HepG2 (cell line): Measurements from ENCODE around the gene POFUT1. TPM values are rescaled to one million over a fixed set of nuclear protein-coding genes. Genes with fewer than 3 reads are reported as not detected.
A peak's percentile ranks its signal among the peaks of the same experiment; 100 is the strongest.

Experiments
- ARHGAP35 ChIP-seq: sonication (generic); formaldehyde crosslinking; IDR thresholded peaks from 2 replicates; pipeline ENCODE4 v1.9.0; 2022; ENCODE audit warnings: mild to moderate bottlenecking, inconsistent platforms, moderate library complexity, missing genetic modification reagents, borderline replicate concordance
- ATRX ChIP-seq: sonication (generic); formaldehyde crosslinking; IDR thresholded peaks from 2 replicates; pipeline ENCODE4 v1.4.0; 2020; ENCODE audit warnings: missing genetic modification reagents, borderline replicate concordance
- BHLHE40 ChIP-seq: IDR thresholded peaks from 2 replicates; pipeline ENCODE4 v1.6.1; 2011; ENCODE audit warnings: low read length, improper control_type of control experiment
- DZIP1 ChIP-seq: sonication (generic); formaldehyde crosslinking; IDR thresholded peaks from 2 replicates; pipeline ENCODE4 v1.5.0; 2020; ENCODE audit warnings: mild to moderate bottlenecking, missing genetic modification reagents
- EED ChIP-seq: sonication (generic); formaldehyde crosslinking; IDR thresholded peaks from 2 replicates; pipeline ENCODE4 v1.5.0; 2020; ENCODE audit warnings: mild to moderate bottlenecking, missing genetic modification reagents
- ESRRA ChIP-seq: sonication (generic); formaldehyde crosslinking; IDR thresholded peaks from 2 replicates; pipeline ENCODE4 v1.5.1; 2020; ENCODE audit warnings: mild to moderate bottlenecking, low read depth, missing genetic modification reagents
- GATAD2A ChIP-seq: IDR thresholded peaks from 2 replicates; pipeline ENCODE4 v1.6.1; 2016
- GMEB1 ChIP-seq: sonication (generic); formaldehyde crosslinking; IDR thresholded peaks from 2 replicates; pipeline ENCODE4 v1.5.1; 2020; ENCODE audit warnings: missing genetic modification reagents, mild to moderate bottlenecking, borderline replicate concordance
- HMG20B ChIP-seq: conservative IDR thresholded peaks from 2 replicates; pipeline ENCODE4 v1.6.1; 2016; ENCODE audit warnings: missing genetic modification reagents, missing compliant biosample characterization
- HMGA1 ChIP-seq: sonication (generic); formaldehyde crosslinking; conservative IDR thresholded peaks from 2 replicates; pipeline ENCODE4 v1.4.0; 2020; ENCODE audit warnings: missing genetic modification reagents
- MAX ChIP-seq: IDR thresholded peaks from 2 replicates; pipeline ENCODE4 v1.6.1; 2012; ENCODE audit warnings: inconsistent platforms
- MEF2D ChIP-seq: sonication (generic); formaldehyde crosslinking; IDR thresholded peaks from 2 replicates; pipeline ENCODE4 v1.5.1; 2020; ENCODE audit warnings: mild to moderate bottlenecking, missing genetic modification reagents
- MZF1 ChIP-seq: sonication (generic); formaldehyde crosslinking; IDR thresholded peaks from 2 replicates; pipeline ENCODE4 v1.8.1; 2023; ENCODE audit warnings: mild to moderate bottlenecking, missing genetic modification reagents, borderline replicate concordance
- NR3C1 ChIP-seq: sonication (generic); formaldehyde crosslinking; IDR thresholded peaks from 2 replicates; pipeline ENCODE4 v1.4.0; 2020; ENCODE audit warnings: missing genetic modification reagents
- NRL ChIP-seq: sonication (generic); formaldehyde crosslinking; IDR thresholded peaks from 2 replicates; pipeline ENCODE4 v1.5.0; 2020; ENCODE audit warnings: missing genetic modification reagents, mild to moderate bottlenecking, moderate library complexity, borderline replicate concordance
- PAXIP1 ChIP-seq: sonication (generic); formaldehyde crosslinking; conservative IDR thresholded peaks from 2 replicates; pipeline ENCODE4 v1.4.0; 2020; ENCODE audit warnings: mild to moderate bottlenecking, missing genetic modification reagents, moderate library complexity
- PREB ChIP-seq: sonication (generic); formaldehyde crosslinking; IDR thresholded peaks from 2 replicates; pipeline ENCODE4 v1.4.0; 2020; ENCODE audit warnings: missing genetic modification reagents
- RFX1 ChIP-seq: fragments of 450-650 bp; IDR thresholded peaks from 2 replicates; pipeline ENCODE4 v1.6.1; 2017
- ZBTB42 ChIP-seq: sonication (generic); formaldehyde crosslinking; IDR thresholded peaks from 2 replicates; pipeline ENCODE4 v1.5.0; 2020; ENCODE audit warnings: mild to moderate bottlenecking, missing genetic modification reagents
- ZNF143 ChIP-seq: sonication (generic); formaldehyde crosslinking; IDR thresholded peaks from 2 replicates; pipeline ENCODE4 v1.4.0; 2020; ENCODE audit warnings: missing genetic modification reagents
- ZNF430 ChIP-seq: sonication (generic); formaldehyde crosslinking; IDR thresholded peaks from 2 replicates; pipeline ENCODE4 v1.9.0; 2021; ENCODE audit warnings: mild to moderate bottlenecking, missing genetic modification reagents
- ZNF543 ChIP-seq: sonication (generic); formaldehyde crosslinking; IDR thresholded peaks from 2 replicates; pipeline ENCODE4 v1.4.0; 2020; ENCODE audit warnings: mild to moderate bottlenecking, missing genetic modification reagents
- polyA plus RNA-seq, 8 experiments: library from polyadenylated mRNA; depleted of rRNA in 3 of 8; stranded (reverse) in 7 of 8; unstranded in 1 of 8; fragments of >200 nt; fragmentation: Illumina TruSeq in 4 of 8; extraction: Trizol in 4 of 8; gene quantifications; 2 replicates each; pipeline versions ENCODE4 v1.2.1 to v1.2.3, GENCODE V29; 2011 to 2016; ENCODE audit warnings: low read depth in 4 of 8, missing spikeins in 1 of 8, mixed read lengths in 1 of 8; ENCODE audit not compliant: insufficient read depth in 1 of 8
- total RNA-seq, 5 experiments: library from RNA; depleted of rRNA; stranded (reverse); fragments of >200 nt; fragmentation: Illumina TruSeq; extraction: Trizol; gene quantifications; 2 replicates each; pipeline ENCODE4 v1.2.3, GENCODE V29; 2016; ENCODE audit warnings: low read depth in 1 of 5

The POFUT1 gene
- total and polyA plus RNA-seq, 2 of the 13 experiments (the other 11 are each of a cell fraction or from before 2014, with no cell fraction given), result 35.5 to 58.3 TPM

- no peak for TF ChIP-seq DZIP1 (CRISPR knock-in tag)
- TF ChIP-seq HMG20B, result no peak
- no peak for TF ChIP-seq ZNF543 (CRISPR knock-in tag)
- 0 out of 2 replicates have a peak, but pooled peaks have one; percentile 6 for TF ChIP-seq ZNF430 (CRISPR knock-in tag)
- no peak for TF ChIP-seq ESRRA (CRISPR knock-in tag)
- TF ChIP-seq PAXIP1, result 0 out of 2 replicates have a peak, but pooled peaks have one; percentile 14
- no peak for TF ChIP-seq PREB (CRISPR knock-in tag)
- TF ChIP-seq MAX, result 0 out of 2 replicates have a peak, but pooled peaks have one; percentile 2
- 0 out of 2 replicates have a peak, but pooled peaks have one; percentile 12 for TF ChIP-seq ARHGAP35 (CRISPR knock-in tag)
- TF ChIP-seq MEF2D (CRISPR knock-in tag), result 0 out of 2 replicates have a peak, but pooled peaks have one; percentile 57
- no peak for TF ChIP-seq ATRX (CRISPR knock-in tag)
- no peak for TF ChIP-seq ZNF143
- TF ChIP-seq MZF1 (CRISPR knock-in tag), result no peak
- no peak for TF ChIP-seq NR3C1
- no peak for TF ChIP-seq RFX1
- TF ChIP-seq ZBTB42, result no peak
- TF ChIP-seq GATAD2A (CRISPR knock-in tag), result no peak
- no peak for TF ChIP-seq BHLHE40
- no peak for TF ChIP-seq NRL (CRISPR knock-in tag)
- no peak for TF ChIP-seq HMGA1 (CRISPR knock-in tag)
- TF ChIP-seq EED (CRISPR knock-in tag), result no peak
- TF ChIP-seq GMEB1 (CRISPR knock-in tag), result no peak
These were observed 70.5 kb downstream of the POFUT1 start (continued) for GRCh38 chr20:32278199-32278643.
